SK-N-SH treated with all-trans-retinoic acid at 6 μM for 48 hours (cell line): ENCODE measurements around the gene MTARC2.

Experiments used
- CSDC2 ChIP-seq: fragments of 250-450 bp; sonication (Bioruptor Pico); IDR thresholded peaks from 2 replicates; pipeline ENCODE4 v1.5.0; 2020; ENCODE audit warnings: mild to moderate bottlenecking, moderate library complexity
- CSRNP3 ChIP-seq: fragments of 250-450 bp; sonication (Bioruptor Pico); IDR thresholded peaks from 2 replicates; pipeline ENCODE4 v1.5.1; 2021; ENCODE audit warnings: mild to moderate bottlenecking, moderate library complexity
- ESRRG ChIP-seq: fragments of 250-450 bp; sonication (Bioruptor Pico); IDR thresholded peaks from 2 replicates; pipeline ENCODE4 v1.6.1; 2021; ENCODE audit warnings: mild to moderate bottlenecking
- OSR1 ChIP-seq: fragments of 250-450 bp; sonication (Bioruptor Pico); IDR thresholded peaks from 2 replicates; pipeline ENCODE4 v1.8.0; 2022; ENCODE audit warnings: moderate library complexity, mild to moderate bottlenecking, inconsistent platforms
- PATZ1 ChIP-seq: fragments of 250-450 bp; sonication (Bioruptor Pico); IDR thresholded peaks from 2 replicates; pipeline ENCODE4 v1.8.0; 2020; ENCODE audit warnings: mild to moderate bottlenecking, moderate library complexity, borderline replicate concordance
- PPARA ChIP-seq: fragments of 250-450 bp; sonication (Bioruptor Pico); IDR thresholded peaks from 2 replicates; pipeline ENCODE4 v1.5.0; 2020; ENCODE audit warnings: mild to moderate bottlenecking, borderline replicate concordance
- SNAI2 ChIP-seq: fragments of 250-450 bp; sonication (Bioruptor Pico); IDR thresholded peaks from 2 replicates; pipeline ENCODE4 v1.5.0; 2020; ENCODE audit warnings: mild to moderate bottlenecking, moderate library complexity
- TCF4 ChIP-seq: fragments of 250-450 bp; sonication (Bioruptor Pico); IDR thresholded peaks from 2 replicates; pipeline ENCODE4 v1.8.0; 2021; ENCODE audit warnings: mild to moderate bottlenecking, moderate library complexity, borderline replicate concordance
- TOX ChIP-seq: fragments of 250-450 bp; sonication (Bioruptor Pico); IDR thresholded peaks from 2 replicates; pipeline ENCODE4 v1.8.0; 2021; ENCODE audit warnings: mild to moderate bottlenecking, moderate library complexity, borderline replicate concordance
- ZC3H10 ChIP-seq: fragments of 250-450 bp; sonication (Bioruptor Pico); IDR thresholded peaks from 2 replicates; pipeline ENCODE4 v1.5.1; 2021; ENCODE audit warnings: mild to moderate bottlenecking, moderate library complexity
- ZFP30 ChIP-seq: fragments of 450-650 bp; formaldehyde crosslinking; IDR thresholded peaks from 2 replicates; pipeline ENCODE4 v1.5.0; 2022; ENCODE audit warnings: mild to moderate bottlenecking, moderate library complexity
- TF ChIP-seq, protein P1 (sequence below): fragments of 250-450 bp; sonication (Bioruptor Pico); IDR thresholded peaks from 2 replicates; pipeline ENCODE4 v1.5.1; 2020; ENCODE audit warnings: low read depth, mild to moderate bottlenecking, moderate library complexity

- TF ChIP-seq ESRRG (no peak), TOX (CRISPR knock-in tag) (no peak), PATZ1 (no peak), OSR1 (CRISPR knock-in tag) (no peak), ZFP30 (CRISPR knock-in tag) (no peak), PPARA (CRISPR knock-in tag) (no peak), CSRNP3 (CRISPR knock-in tag) (no peak), ZC3H10 (CRISPR knock-in tag) (no peak), TCF4 (CRISPR knock-in tag) (no peak), SNAI2 (CRISPR knock-in tag) (no peak), CSDC2 (CRISPR knock-in tag) (no peak)
- TF ChIP-seq, protein P1, sequence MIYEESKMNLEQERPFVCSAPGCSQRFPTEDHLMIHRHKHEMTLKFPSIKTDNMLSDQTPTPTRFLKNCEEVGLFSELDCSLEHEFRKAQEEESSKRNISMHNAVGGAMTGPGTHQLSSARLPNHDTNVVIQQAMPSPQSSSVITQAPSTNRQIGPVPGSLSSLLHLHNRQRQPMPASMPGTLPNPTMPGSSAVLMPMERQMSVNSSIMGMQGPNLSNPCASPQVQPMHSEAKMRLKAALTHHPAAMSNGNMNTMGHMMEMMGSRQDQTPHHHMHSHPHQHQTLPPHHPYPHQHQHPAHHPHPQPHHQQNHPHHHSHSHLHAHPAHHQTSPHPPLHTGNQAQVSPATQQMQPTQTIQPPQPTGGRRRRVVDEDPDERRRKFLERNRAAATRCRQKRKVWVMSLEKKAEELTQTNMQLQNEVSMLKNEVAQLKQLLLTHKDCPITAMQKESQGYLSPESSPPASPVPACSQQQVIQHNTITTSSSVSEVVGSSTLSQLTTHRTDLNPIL (CRISPR knock-in tag) = no peak
These were observed 49.4 kb downstream of the MTARC2 start for GRCh38 chr1:220797553-220797952.
